ENCODE results near the gene NME7.

Gene NME7

DNA sequence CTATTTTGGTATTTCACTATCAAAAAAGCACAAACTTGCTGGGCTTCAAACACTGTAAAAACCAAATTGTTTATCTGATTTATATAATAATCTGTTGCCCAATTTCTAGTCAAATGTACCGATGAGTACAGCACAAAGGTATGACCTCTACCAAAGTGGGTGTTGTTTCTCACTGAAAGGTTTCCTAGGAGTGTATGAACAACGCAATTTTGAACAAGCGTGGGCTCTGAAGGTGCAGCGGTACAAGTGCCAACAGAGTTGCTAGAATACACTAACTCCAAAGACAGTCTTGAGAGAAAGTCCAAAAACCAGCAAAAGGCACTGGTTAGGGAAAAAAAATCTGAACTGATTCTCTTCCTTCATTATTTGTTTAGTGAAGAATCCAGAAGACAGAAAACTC, 130.7 kb downstream of the NME7 start:
- no peaks in the 10 kb centered on the region for H4K20me1 ChIP-seq (ENCODE audit: insufficient read depth, low read length)

GRCh38 chr1:169236143-169236542, 131.5 kb downstream of the NME7 start:
- Histone ChIP-seq H3K4me2 (ENCODE audit: low read length) (no peak overlapping the region), H3K9ac (ENCODE audit: low read length) (no peak overlapping the region), H3K27ac (ENCODE audit: low read depth, low read length, poor library complexity, severe bottlenecking) (no peak overlapping the region), H3K36me3 (ENCODE audit: insufficient read depth, low read length) (no peaks in the 10 kb centered on the region), H3K9me2 (ENCODE audit: low read depth, low read length) (no peaks in the 10 kb centered on the region), H3K4me1 (ENCODE audit: insufficient read depth, low read length, severe bottlenecking) (no peaks in the 10 kb centered on the region), H3K79me2 (ENCODE audit: insufficient read depth, low read length) (no peaks in the 10 kb centered on the region), H3K4me3 (ENCODE audit: low read depth, low read length, poor library complexity, severe bottlenecking) (no peak overlapping the region), H3F3A (ENCODE audit: insufficient read depth, low read length) (no peaks in the 10 kb centered on the region), H3K9me3 (ENCODE audit: low read length) (no peaks in the 10 kb centered on the region), H2AFZ (ENCODE audit: low read length) (no peak overlapping the region), H4K20me1 (ENCODE audit: insufficient read depth, low read length) (no peaks in the 10 kb centered on the region), H3K27me3 (ENCODE audit: insufficient read depth, low read length) (no peaks in the 10 kb centered on the region)
- TF ChIP-seq EZH2 (IDR thresholded peaks at IDR 0.05; ENCODE audit: borderline replicate concordance, low read length): no peak
- TF ChIP-seq, protein P1, sequence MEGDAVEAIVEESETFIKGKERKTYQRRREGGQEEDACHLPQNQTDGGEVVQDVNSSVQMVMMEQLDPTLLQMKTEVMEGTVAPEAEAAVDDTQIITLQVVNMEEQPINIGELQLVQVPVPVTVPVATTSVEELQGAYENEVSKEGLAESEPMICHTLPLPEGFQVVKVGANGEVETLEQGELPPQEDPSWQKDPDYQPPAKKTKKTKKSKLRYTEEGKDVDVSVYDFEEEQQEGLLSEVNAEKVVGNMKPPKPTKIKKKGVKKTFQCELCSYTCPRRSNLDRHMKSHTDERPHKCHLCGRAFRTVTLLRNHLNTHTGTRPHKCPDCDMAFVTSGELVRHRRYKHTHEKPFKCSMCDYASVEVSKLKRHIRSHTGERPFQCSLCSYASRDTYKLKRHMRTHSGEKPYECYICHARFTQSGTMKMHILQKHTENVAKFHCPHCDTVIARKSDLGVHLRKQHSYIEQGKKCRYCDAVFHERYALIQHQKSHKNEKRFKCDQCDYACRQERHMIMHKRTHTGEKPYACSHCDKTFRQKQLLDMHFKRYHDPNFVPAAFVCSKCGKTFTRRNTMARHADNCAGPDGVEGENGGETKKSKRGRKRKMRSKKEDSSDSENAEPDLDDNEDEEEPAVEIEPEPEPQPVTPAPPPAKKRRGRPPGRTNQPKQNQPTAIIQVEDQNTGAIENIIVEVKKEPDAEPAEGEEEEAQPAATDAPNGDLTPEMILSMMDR (IDR thresholded peaks at IDR 0.05; ENCODE audit: low read length): no peak

More for the DNA sequence above, 130.7 kb downstream of the NME7 start:
- Histone ChIP-seq H2AFZ (ENCODE audit: low read length) (no peak overlapping the region), H3K79me2 (ENCODE audit: insufficient read depth, low read length) (no peaks in the 10 kb centered on the region), H3K27me3 (ENCODE audit: insufficient read depth, low read length) (no peaks in the 10 kb centered on the region), H3F3A (ENCODE audit: insufficient read depth, low read length) (no peaks in the 10 kb centered on the region), H3K36me3 (ENCODE audit: insufficient read depth, low read length) (no peaks in the 10 kb centered on the region), H3K4me3 (ENCODE audit: low read depth, low read length, poor library complexity, severe bottlenecking) (no peak overlapping the region), H3K9ac (ENCODE audit: low read length) (no peak overlapping the region), H3K9me2 (ENCODE audit: low read depth, low read length) (no peaks in the 10 kb centered on the region), H3K4me1 (ENCODE audit: insufficient read depth, low read length, severe bottlenecking) (no peaks in the 10 kb centered on the region), H3K9me3 (ENCODE audit: low read length) (no peaks in the 10 kb centered on the region), H3K27ac (ENCODE audit: low read depth, low read length, poor library complexity, severe bottlenecking) (no peak overlapping the region), H3K4me2 (ENCODE audit: low read length) (no peak overlapping the region)
- no peak for TF ChIP-seq EZH2 (IDR thresholded peaks at IDR 0.05; ENCODE audit: borderline replicate concordance, low read length)
- TF ChIP-seq, protein P1 (IDR thresholded peaks at IDR 0.05; ENCODE audit: low read length): no peak

DNA sequence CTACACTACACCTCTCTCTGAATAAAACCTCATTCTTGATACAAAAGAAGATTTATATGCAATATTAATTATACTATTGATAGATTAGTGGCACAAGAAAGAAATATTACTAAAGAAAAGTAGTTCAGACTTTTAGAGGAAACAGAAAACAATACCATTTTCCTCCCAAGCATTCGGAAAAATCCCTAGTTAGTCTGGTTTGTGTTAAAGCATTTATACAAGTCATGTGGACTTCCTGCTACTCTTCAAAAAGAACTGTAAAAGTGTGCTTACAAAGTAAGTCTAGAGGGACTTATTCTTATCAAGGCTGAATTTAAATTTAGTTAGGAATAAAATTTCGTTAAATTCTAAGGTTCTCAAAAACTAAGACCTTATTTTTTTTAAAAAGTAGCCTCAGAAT, 132.0 kb downstream of the NME7 start:
- no peak overlapping the region for H2AFZ ChIP-seq (ENCODE audit: low read length)
- no peak for TF ChIP-seq EZH2 (IDR thresholded peaks at IDR 0.05; ENCODE audit: borderline replicate concordance, low read length)
- TF ChIP-seq, protein P1 (IDR thresholded peaks at IDR 0.05; ENCODE audit: low read length): no peak
- no peaks in the 10 kb centered on the region for H3K4me1 ChIP-seq (ENCODE audit: insufficient read depth, low read length, severe bottlenecking)
- no peak overlapping the region for H3K27ac ChIP-seq (ENCODE audit: low read depth, low read length, poor library complexity, severe bottlenecking)
- H3F3A ChIP-seq (ENCODE audit: insufficient read depth, low read length): no peaks in the 10 kb centered on the region
- no peaks in the 10 kb centered on the region for H3K27me3 ChIP-seq (ENCODE audit: insufficient read depth, low read length)
- no peaks in the 10 kb centered on the region for H4K20me1 ChIP-seq (ENCODE audit: insufficient read depth, low read length)
- H3K4me3 ChIP-seq (ENCODE audit: low read depth, low read length, poor library complexity, severe bottlenecking): no peak overlapping the region
- H3K9me2 ChIP-seq (ENCODE audit: low read depth, low read length): no peaks in the 10 kb centered on the region
- no peaks in the 10 kb centered on the region for H3K9me3 ChIP-seq (ENCODE audit: low read length)
- H3K4me2 ChIP-seq (ENCODE audit: low read length): no peak overlapping the region
- H3K36me3 ChIP-seq (ENCODE audit: insufficient read depth, low read length): no peaks in the 10 kb centered on the region
- H3K9ac ChIP-seq (ENCODE audit: low read length): no peak overlapping the region
- H3K79me2 ChIP-seq (ENCODE audit: insufficient read depth, low read length): no peaks in the 10 kb centered on the region

Measured in OCI-LY1 (cell line).